Lung (tissue), 12 donors: ENCODE data around the gene PEX11A. TPM values are rescaled to one million over a fixed set of nuclear protein-coding genes. Genes with fewer than 3 reads are reported as not detected.

Experiments used
- ATAC-seq: fragments of 200-7000 bp; cut with Tn5 transposase; one replicate; pipeline ENCODE4 v1.9.1; 2020; ENCODE audit warnings: moderate number of reproducible peaks; ENCODE audit not compliant: insufficient read depth, low FRiP score
- DNase-seq, 3 donors: peaks; one replicate each; pipeline ENCODE4 v3.0.0-alpha.2; 2013 to 2017
- H3K27ac ChIP-seq, 2 donors: one replicate each; pipeline ENCODE4 v1.5.1; 2013; ENCODE audit warnings: mild to moderate bottlenecking in 2 of 2, moderate library complexity in 2 of 2, control low read depth in 1 of 2, inconsistent platforms in 1 of 2, low read depth in 1 of 2, low read length in 1 of 2
- H3K27me3 ChIP-seq, 3 donors: one replicate each; pipeline ENCODE4 v1.5.1; 2013; ENCODE audit warnings: low read length in 2 of 3; ENCODE audit not compliant: control insufficient read depth in 3 of 3, insufficient read depth in 3 of 3
- H3K36me3 ChIP-seq, 4 donors: one replicate each; pipeline ENCODE4 v1.5.1; 2013; ENCODE audit warnings: low read length in 4 of 4, mild to moderate bottlenecking in 1 of 4, moderate library complexity in 1 of 4; ENCODE audit not compliant: control insufficient read depth in 4 of 4, insufficient read depth in 4 of 4
- H3K4me1 ChIP-seq, 5 donors: one replicate each; pipeline ENCODE4 v1.5.1; 2013; ENCODE audit warnings: low read length in 5 of 5, mild to moderate bottlenecking in 2 of 5, moderate library complexity in 1 of 5; ENCODE audit not compliant: control insufficient read depth in 5 of 5, insufficient read depth in 5 of 5
- H3K4me3 ChIP-seq: one replicate; pipeline ENCODE4 v1.5.1; 2013; ENCODE audit warnings: mild to moderate bottlenecking, control low read depth, moderate library complexity
- H3K9ac ChIP-seq, 2 donors: one replicate each; pipeline ENCODE4 v1.5.1; 2013; ENCODE audit warnings: low read length in 2 of 2, control low read depth in 1 of 2; ENCODE audit not compliant: insufficient read depth in 1 of 2
- H3K9me3 ChIP-seq, 4 donors: one replicate each; pipeline ENCODE4 v1.5.1; 2013; ENCODE audit warnings: low read length in 3 of 4, mild to moderate bottlenecking in 1 of 4, moderate library complexity in 1 of 4; ENCODE audit not compliant: control insufficient read depth in 4 of 4, insufficient read depth in 3 of 4
- CTCF ChIP-seq: IDR thresholded peaks from 2 replicates; pipeline ENCODE4 v1.5.1; 2012; ENCODE audit warnings: mild to moderate bottlenecking; ENCODE audit errors: control extremely low read depth, extremely low read depth
- WGBS, 2 donors: extraction: QIAGEN DNeasy Blood & Tissue Kit; methylation state at CpG; one replicate each; pipeline ENCODE4 v1.1.7; 2013; 5-methylcytosine and 5-hydroxymethylcytosine counted together
- polyA plus RNA-seq, 2 donors: library from polyadenylated mRNA; stranded (reverse); fragments of 200-250 nt; gene quantifications; one replicate each; pipeline ENCODE4 v1.2.1, GENCODE V29; 2013
- total RNA-seq, 2 donors: library from RNA; depleted of rRNA in 1 of 2; stranded (reverse); fragments of >200 nt in 1 of 2; gene quantifications; one replicate each; pipeline ENCODE4 v1.2.1, GENCODE V29; 2014 to 2021
- donor health status: control.
- donor health status: control.
- donor health status: Bipolar disorder and iron deficiency.
- donor health status: healthy.
- donor health status: DM: yes; HTN: yes; CAD: no.

Gene PEX11A
- total and polyA plus RNA-seq, 4 donors = 5.6 to 7.9 (median 6.1) TPM

- Histone ChIP-seq H3K36me3 (no peaks in the 10 kb centered on the region), H3K4me1 (no peaks in the 10 kb centered on the region), H3K9ac (no peak overlapping the region), H3K27me3 (no peaks in the 10 kb centered on the region), H3K27ac (no peak overlapping the region), H3K9me3 (peaks cover 0 to 5% (median 2%) of the 10 kb centered on the region in 4 donors), H3K4me3 (no peak overlapping the region)
- 93 to 100% methylated on average over 1 of the region's 1 CpG for WGBS, 2 donors
- ATAC-seq (no peak), DNase-seq (no peak)
- no peak for TF ChIP-seq CTCF
These were observed 34.1 kb upstream of the PEX11A start for GRCh38 chr15:89724621-89725020.

GRCh38 chr15:89723031-89723430 lies 32.5 kb upstream of the PEX11A start:
- TF ChIP-seq CTCF = no peak
- Histone ChIP-seq H3K4me3 (no peak overlapping the region), H3K36me3 (no peaks in the 10 kb centered on the region), H3K9me3 (peaks cover 0 to 5% (median 2%) of the 10 kb centered on the region in 4 donors), H3K27ac (no peak overlapping the region), H3K9ac (no peak overlapping the region), H3K27me3 (no peaks in the 10 kb centered on the region), H3K4me1 (no peaks in the 10 kb centered on the region)
- DNase-seq (no peak), ATAC-seq (no peak)
- 63 to 94% methylated on average over 3 of the region's 3 CpGs for WGBS, 2 donors

GRCh38 chr15:89714775-89715174 lies 24.2 kb upstream of the PEX11A start:
- ATAC-seq (no peak), DNase-seq (peak in 1 of 3 donors; percentile 48)
- peaks cover 0 to 2% (median 0%) of the 10 kb centered on the region in 3 donors for H3K27me3 ChIP-seq
- WGBS, 2 donors = 45 to 65% methylated on average over 2 of the region's 2 CpGs
- H3K36me3 ChIP-seq = no peaks in the 10 kb centered on the region
- H3K9ac ChIP-seq = no peak overlapping the region
- no peak overlapping the region for H3K4me3 ChIP-seq
- no peaks in the 10 kb centered on the region for H3K4me1 ChIP-seq
- no peak for TF ChIP-seq CTCF
- H3K27ac ChIP-seq = no peak overlapping the region
- H3K9me3 ChIP-seq = no peaks in the 10 kb centered on the region

- no peak for ATAC-seq
- H3K27me3 ChIP-seq = peaks cover 0 to 4% (median 1%) of the 10 kb centered on the region in 3 donors
- WGBS, 2 donors = 65 to 77% methylated on average over 1 of the region's 1 CpG
These were observed 17.0 kb upstream of the PEX11A start for GRCh38 chr15:89707577-89707976.

More at GRCh38 chr15:89707577-89707976, 17.0 kb upstream of the PEX11A start:
- no peaks in the 10 kb centered on the region for H3K36me3 ChIP-seq
- H3K9ac ChIP-seq = no peak overlapping the region
- H3K4me3 ChIP-seq = no peak overlapping the region
- H3K4me1 ChIP-seq = no peaks in the 10 kb centered on the region
- H3K9me3 ChIP-seq = peaks cover 0 to 1% (median 0%) of the 10 kb centered on the region in 4 donors
- H3K27ac ChIP-seq = no peak overlapping the region
- no peak for TF ChIP-seq CTCF
- peak in 2 of 3 donors; percentile 6 to 37 for DNase-seq
